Left colon (tissue), 2 donors: ENCODE results near the gene BBLN. TPM values are rescaled to one million over a fixed set of nuclear protein-coding genes. Genes with fewer than 3 reads are reported as not detected.

Experiments used
- ATAC-seq: fragments of 200-7000 bp; cut with Tn5 transposase; one replicate; pipeline ENCODE4 v1.9.1; 2020; ENCODE audit warnings: mild to moderate bottlenecking, moderate library complexity
- DNase-seq, 2 donors: peaks; one replicate each; pipeline ENCODE4 v3.0.0-alpha.2; 2020
- intact Hi-C, 2 donors: fragments of 100-400 bp; cut with DNase I in 1 of 2; cut with micrococcal nuclease in 1 of 2; formaldehyde crosslinking; loops; one replicate each; pipeline versions ENCODE4 v1.11.2 to v1.14.0; 2022; cut with DNase I, micrococcal nuclease
- total RNA-seq, 2 donors: library from RNA; stranded (reverse); fragmentation: NEBNext Ultra II Directional; extraction: Animal tissue kit (Norgen Biotek cat#: 25700); gene quantifications; one replicate each; pipeline ENCODE4 v1.2.1, GENCODE V29; 2021
- donor health status: DM: no; HTN: no; CAD: no.
- donor health status: DM: yes; HTN: yes; CAD: no.

BBLN gene
- total RNA-seq, 2 donors from 2014 or later, result 35.6 to 50.5 TPM

GRCh38 chr9:128138001-128138400, 22.1 kb upstream of the BBLN start:
- intact Hi-C loops, result no loop called here
- ATAC-seq (peak; percentile 36), DNase-seq (peak in 1 of 2 donors; percentile 20)

GRCh38 chr9:128139621-128140020, 20.4 kb upstream of the BBLN start:
- intact Hi-C loops, result no loop called here
- no peak for DNase-seq
- ATAC-seq, result no peak

GRCh38 chr9:128141604-128142003, 18.5 kb upstream of the BBLN start:
- DNase-seq (peak in 1 of 2 donors; percentile 13), ATAC-seq (no peak)
- intact Hi-C loops, result no loop called here

- ATAC-seq (peak; percentile 27), DNase-seq (peak in 1 of 2 donors; percentile 27)
- intact Hi-C loops, result no loop called here
These were observed 18.0 kb upstream of the BBLN start for GRCh38 chr9:128142061-128142460.

- DNase-seq, result peak in 1 of 2 donors; percentile 20
- ATAC-seq, result no peak
- intact Hi-C loops, result no loop called here
These were observed 17.5 kb upstream of the BBLN start for GRCh38 chr9:128142596-128142995.

GRCh38 chr9:128143525-128144238, 16.4 kb upstream of the BBLN start:
- intact Hi-C loops, result no loop called here
- ATAC-seq, result peak; percentile 73
- DNase-seq, result peak in 1 of 2 donors; percentile 45

- ATAC-seq (no peak), DNase-seq (peak in 1 of 2 donors; percentile 26)
- intact Hi-C loops, result no loop called here
These were observed 15.6 kb upstream of the BBLN start for GRCh38 chr9:128144239-128145181.

GRCh38 chr9:128145536-128145935, 14.5 kb upstream of the BBLN start:
- DNase-seq, result peak; percentile 3 to 22
- no peak for ATAC-seq
- intact Hi-C loops, result no loop called here

GRCh38 chr9:128145951-128146351, 14.1 kb upstream of the BBLN start:
- peak; percentile 3 to 30 for DNase-seq
- intact Hi-C loops, result no loop called here
- no peak for ATAC-seq

GRCh38 chr9:128146591-128147120, 13.4 kb upstream of the BBLN start:
- peak; percentile 1 to 22 for DNase-seq
- intact Hi-C loops, result no loop called here
- no peak for ATAC-seq

- intact Hi-C loops, result no loop called here
- DNase-seq, result no peak
- ATAC-seq, result no peak
These were observed 11.5 kb upstream of the BBLN start for GRCh38 chr9:128148509-128149000.

GRCh38 chr9:128149001-128149701, 10.9 kb upstream of the BBLN start, which contains the start of gene LCN2:
Gene LCN2 (plus strand): TSS chr9:128149453. CDS start chr9:128149526, 73 bp downstream.
- intact Hi-C loops, result no loop called here
- DNase-seq (peak; percentile 52 to 89), ATAC-seq (peak; percentile 76)

GRCh38 chr9:128149951-128150593, 10.0 kb upstream of the BBLN start:
- ATAC-seq (no peak), DNase-seq (peak in 1 of 2 donors; percentile 9)
- intact Hi-C loops, result no loop called here

- ATAC-seq, result peak; percentile 24
- intact Hi-C loops, result no loop called here
- peak; percentile 49 to 75 for DNase-seq
These were observed 9.3 kb upstream of the BBLN start for GRCh38 chr9:128150594-128151308.

- intact Hi-C loops, result no loop called here
- ATAC-seq (no peak), DNase-seq (no peak)
These were observed 8.5 kb upstream of the BBLN start for GRCh38 chr9:128151309-128152132.

GRCh38 chr9:128152133-128153059, 7.7 kb upstream of the BBLN start:
- intact Hi-C loops, result no loop called here
- DNase-seq, result no peak
- ATAC-seq, result no peak
